ENCODE data around the gene PPP5C. TPM values are rescaled to one million over a fixed set of nuclear protein-coding genes. Genes with fewer than 3 reads are reported as not detected.

PPP5C gene
- total and polyA plus RNA-seq, 11 donors = 64.9 to 115 (median 77.1) TPM

DNA sequence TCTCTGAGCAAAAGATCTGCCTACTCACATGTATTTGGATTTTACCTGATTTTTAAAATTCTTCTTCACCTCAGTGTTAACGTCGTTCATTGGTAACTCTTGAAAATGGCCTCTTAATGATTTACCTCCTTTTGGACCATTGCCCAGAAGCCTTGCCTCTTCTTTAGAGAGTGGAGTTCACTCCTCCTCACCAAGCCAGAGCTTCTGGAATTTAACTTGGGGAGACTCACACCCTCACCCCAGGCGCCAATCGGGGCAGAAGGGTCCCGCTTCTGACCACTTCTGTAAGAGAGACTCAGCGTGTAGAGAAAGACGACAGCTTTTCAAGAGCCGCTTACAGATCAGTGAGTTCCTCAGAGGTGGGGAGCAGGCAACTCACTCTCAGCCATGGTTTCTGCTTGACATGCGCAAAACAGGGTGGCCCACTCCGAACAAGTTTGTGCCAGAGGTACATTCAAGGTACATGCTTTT lies 79.2 kb downstream of the PPP5C start:
- intact Hi-C loops (cut with DNase I) = loop anchor here in 1 of 10 donors (2.0 kb wide), 1 partner anchor 45 kb away; the partner anchor contains the start of gene PNMA8A

DNA sequence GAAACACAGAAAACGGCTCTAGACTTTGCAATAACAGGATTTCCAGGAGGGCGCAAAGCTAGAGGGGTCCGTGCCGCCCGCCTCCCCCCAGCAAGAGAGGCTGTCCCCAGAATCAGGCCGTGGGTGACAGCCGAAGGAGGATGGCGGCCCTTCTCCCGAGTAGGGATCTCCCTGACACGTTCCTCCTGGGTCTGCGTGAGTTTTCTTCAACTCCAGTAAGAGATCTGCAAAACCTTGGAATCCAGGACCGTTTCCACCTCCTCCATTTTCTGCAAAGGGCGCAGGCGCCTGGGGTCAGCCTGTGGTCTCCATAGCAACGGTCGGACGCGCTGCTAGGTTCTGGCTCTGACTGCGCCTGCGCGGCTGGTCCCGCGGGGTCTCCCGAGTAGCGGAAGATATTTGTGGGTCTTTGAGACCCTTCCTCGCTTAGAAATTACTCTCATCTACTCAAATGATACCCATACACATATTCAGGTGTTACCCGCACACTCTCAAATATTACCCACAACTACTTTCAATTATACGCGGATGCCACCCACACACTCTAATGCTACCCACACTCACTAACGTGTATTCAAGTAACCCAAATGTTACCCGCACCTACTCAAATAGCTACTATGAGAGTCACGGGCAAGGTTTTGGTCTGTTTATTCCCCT lies 79.7 kb downstream of the PPP5C start:
- intact Hi-C loops (cut with DNase I) = loop anchor here in 1 of 10 donors (2.0 kb wide), 1 partner anchor 44 kb away; the partner anchor contains the start of gene PNMA8A
- Histone ChIP-seq H3K27ac (peak overlapping the region in 6 of 12 donors; percentile 5 to 67 (median 34)), H3K36me3 (no peaks in the 10 kb centered on the region), H3K4me3 (peak overlapping the region; percentile 26 to 66 (median 52)), H3K27me3 (peaks cover 0 to 44% (median 0%) of the 10 kb centered on the region in 9 donors), H3K4me1 (peaks cover 0 to 21% (median 9%) of the 10 kb centered on the region in 12 donors), H3K9me3 (no peaks in the 10 kb centered on the region)
- no peak for TF ChIP-seq POLR2A (IDR thresholded peaks at IDR 0.05)
- TF ChIP-seq, protein P1, sequence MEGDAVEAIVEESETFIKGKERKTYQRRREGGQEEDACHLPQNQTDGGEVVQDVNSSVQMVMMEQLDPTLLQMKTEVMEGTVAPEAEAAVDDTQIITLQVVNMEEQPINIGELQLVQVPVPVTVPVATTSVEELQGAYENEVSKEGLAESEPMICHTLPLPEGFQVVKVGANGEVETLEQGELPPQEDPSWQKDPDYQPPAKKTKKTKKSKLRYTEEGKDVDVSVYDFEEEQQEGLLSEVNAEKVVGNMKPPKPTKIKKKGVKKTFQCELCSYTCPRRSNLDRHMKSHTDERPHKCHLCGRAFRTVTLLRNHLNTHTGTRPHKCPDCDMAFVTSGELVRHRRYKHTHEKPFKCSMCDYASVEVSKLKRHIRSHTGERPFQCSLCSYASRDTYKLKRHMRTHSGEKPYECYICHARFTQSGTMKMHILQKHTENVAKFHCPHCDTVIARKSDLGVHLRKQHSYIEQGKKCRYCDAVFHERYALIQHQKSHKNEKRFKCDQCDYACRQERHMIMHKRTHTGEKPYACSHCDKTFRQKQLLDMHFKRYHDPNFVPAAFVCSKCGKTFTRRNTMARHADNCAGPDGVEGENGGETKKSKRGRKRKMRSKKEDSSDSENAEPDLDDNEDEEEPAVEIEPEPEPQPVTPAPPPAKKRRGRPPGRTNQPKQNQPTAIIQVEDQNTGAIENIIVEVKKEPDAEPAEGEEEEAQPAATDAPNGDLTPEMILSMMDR (IDR thresholded peaks at IDR 0.05) = no peak
- peak in 4 of 5 donors; percentile 79 to 85 (median 84) for DNase-seq
- ATAC-seq = peak; percentile 61 to 90 (median 82)
- WGBS, 4 donors = 2 to 7% (median 2%) methylated on average over 21 to 32 of the region's 32 CpGs

More for the DNA sequence above, 79.2 kb downstream of the PPP5C start:
- Histone ChIP-seq H3K4me1 (peaks cover 0 to 21% (median 9%) of the 10 kb centered on the region in 12 donors), H3K27ac (peak overlapping the region in 5 of 12 donors; percentile 31 to 67 (median 35)), H3K27me3 (peaks cover 0 to 44% (median 0%) of the 10 kb centered on the region in 9 donors), H3K36me3 (no peaks in the 10 kb centered on the region), H3K9me3 (no peaks in the 10 kb centered on the region), H3K4me3 (peak overlapping the region; percentile 26 to 66 (median 52))
- DNase-seq (no peak), ATAC-seq (peak in 2 of 4 donors; percentile 15 to 18)
- WGBS, 4 donors = 3 to 18% (median 10%) methylated on average over 10 of the region's 10 CpGs
- no peak for TF ChIP-seq POLR2A (IDR thresholded peaks at IDR 0.05)
- TF ChIP-seq, protein P1 (IDR thresholded peaks at IDR 0.05) = no peak

DNA sequence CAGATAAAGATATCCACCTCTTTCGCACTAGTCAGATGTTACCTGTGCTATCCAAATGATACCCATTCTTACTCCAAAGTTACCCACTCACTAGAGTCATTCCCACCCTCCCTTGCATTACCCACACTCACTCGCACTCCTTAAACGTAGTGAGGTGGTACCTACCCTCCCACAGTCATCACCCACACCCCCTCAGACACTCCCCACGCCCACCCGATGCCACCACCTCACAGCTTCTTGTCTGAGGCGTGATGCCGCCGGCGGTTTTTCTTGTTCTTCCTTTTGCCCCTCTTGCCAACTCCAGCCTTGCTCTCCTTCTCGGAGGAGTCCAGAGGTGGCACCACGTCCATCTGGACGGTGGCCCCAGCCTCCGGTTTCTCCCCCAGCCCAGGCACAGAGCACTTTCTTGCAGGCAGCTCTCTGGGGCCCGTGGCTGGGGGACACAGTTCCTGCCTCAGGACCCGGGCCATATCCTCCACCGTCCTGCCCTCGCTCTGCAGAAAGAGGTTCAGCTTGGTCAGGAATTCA lies 80.7 kb downstream of the PPP5C start:
- TF ChIP-seq POLR2A (IDR thresholded peaks at IDR 0.05) = no peak
- TF ChIP-seq, protein P1 (IDR thresholded peaks at IDR 0.05) = no peak
- H3K4me1 ChIP-seq = peaks cover 0 to 21% (median 9%) of the 10 kb centered on the region in 12 donors
- no peaks in the 10 kb centered on the region for H3K36me3 ChIP-seq
- H3K9me3 ChIP-seq = no peaks in the 10 kb centered on the region
- H3K4me3 ChIP-seq = no peak overlapping the region
- peaks cover 0 to 44% (median 0%) of the 10 kb centered on the region in 9 donors for H3K27me3 ChIP-seq
- intact Hi-C loops (cut with DNase I) = loop anchor here in 1 of 10 donors (2.0 kb wide), 1 partner anchor 43 kb away; the partner anchor contains the start of gene PNMA8A
- no peak for ATAC-seq
- DNase-seq = no peak
- H3K27ac ChIP-seq = no peak overlapping the region
- WGBS, 4 donors = 86 to 88% (median 86%) methylated on average over 17 of the region's 17 CpGs

All from heart left ventricle (tissue), 16 donors.